Left hindlimb (tissue), 1 donor: ENCODE results near the gene RPL32.
"Not testable (repeated sequence)": the region's sequence is repeated elsewhere in the genome, so short reads cannot be mapped to it uniquely, and the experiment has no call there.

Experiments used
- DNase-seq: peaks from one replicate; pipeline ENCODE4 v3.0.0-alpha.2; 2018

The RPL32 gene

DNA sequence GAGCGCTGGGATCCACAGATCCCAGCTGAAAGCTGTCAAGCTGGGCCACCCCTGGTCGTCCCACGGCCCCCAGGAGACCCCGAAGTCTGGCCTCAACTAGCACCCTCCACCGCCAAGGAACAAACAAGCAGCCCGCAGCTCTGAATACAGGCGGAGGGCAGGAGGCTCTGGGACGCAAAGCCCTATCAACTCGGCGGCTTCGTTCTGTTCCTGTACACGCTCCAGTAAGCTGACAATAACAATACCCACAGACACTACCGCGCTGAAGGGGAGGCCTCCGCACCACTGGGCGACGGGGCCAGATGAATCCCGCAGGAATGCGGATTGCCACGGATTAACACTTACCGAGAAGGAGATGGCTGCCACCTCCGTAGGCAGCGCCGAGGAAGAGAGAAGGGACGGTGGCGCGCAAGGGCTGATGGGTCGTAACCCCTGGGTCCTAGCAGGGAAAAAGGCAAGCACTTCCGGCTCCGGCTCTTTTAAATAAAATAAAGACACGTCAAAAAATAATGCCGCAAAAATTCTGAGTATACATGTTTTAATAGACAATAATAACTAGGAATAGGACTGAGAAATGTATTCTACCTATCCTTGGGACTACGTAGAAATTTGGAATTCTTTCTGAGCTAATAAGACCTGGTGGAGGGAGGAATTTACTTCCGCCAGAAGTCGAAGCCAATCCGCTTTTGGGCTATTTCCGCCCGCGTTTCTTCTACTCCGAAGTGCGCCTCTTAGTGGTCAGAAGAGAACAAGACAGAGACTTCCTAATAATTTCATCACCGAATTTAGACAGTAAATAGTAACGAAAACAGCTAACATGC, at the start of gene RPL32:
Gene RPL32, minus strand, starts transcription at position 417 of the 821 bp plus-strand sequence. CDS start 1,328 bp downstream, outside the sequence.
- peak; percentile 89 for DNase-seq

DNA sequence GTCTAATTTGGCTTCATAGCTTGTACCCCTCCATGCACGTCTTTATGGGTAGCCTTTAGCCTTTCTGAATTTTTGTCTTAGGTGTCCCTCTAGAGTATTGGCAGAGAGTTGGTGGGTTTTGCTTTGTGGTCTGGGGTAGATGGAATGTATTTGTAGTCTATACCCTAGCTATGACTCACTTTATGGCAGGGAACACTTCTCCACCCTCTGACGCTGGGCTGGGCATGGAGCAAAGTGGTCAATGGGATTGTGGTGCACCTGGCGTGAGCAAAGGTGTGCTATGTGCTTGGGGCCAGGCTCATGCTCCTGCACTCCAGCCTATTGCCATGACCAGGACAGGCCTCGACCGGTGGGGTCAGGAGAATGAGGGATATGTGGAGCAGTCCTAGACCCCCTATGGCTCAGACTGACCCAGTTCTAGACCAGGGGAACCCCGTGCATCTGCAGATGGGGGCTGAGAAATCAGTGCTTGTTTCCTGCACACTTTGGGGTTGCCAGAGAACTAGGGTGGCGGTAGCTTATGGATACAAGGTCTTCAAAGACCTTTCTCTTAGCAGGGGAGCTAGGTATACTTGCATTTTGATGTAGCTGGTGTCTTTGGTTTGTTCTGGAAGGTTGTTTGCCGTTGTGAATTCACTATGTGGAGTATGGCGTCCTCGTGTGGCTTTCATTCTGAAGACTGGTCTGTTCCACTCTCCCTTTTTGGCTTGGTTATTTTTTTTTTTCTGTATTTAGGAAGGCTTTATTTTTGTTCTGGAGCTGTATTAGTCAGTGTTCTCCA, 49.4 kb upstream of the RPL32 start:
- DNase-seq: no peak

DNA sequence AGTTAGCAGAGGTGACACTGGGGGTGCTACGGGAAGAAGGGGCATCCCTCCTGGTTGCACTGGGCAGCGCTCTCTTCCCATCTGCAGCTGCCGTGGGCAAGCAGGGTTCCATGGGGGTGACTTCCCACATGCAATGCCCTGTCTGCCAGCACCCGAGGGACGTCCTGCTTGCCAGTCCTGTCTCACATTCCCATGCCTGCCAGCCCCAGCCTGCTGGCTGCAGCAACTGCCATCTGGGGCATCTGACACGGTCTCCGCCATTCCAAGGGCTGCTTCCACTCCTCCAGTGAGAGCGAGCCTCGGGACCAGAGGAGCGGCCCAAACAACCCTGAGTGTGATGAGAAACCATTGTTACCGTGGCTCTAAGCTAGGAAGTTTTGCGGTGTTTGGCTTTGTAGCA, 45.4 kb upstream of the RPL32 start:
- DNase-seq: no peak

DNA sequence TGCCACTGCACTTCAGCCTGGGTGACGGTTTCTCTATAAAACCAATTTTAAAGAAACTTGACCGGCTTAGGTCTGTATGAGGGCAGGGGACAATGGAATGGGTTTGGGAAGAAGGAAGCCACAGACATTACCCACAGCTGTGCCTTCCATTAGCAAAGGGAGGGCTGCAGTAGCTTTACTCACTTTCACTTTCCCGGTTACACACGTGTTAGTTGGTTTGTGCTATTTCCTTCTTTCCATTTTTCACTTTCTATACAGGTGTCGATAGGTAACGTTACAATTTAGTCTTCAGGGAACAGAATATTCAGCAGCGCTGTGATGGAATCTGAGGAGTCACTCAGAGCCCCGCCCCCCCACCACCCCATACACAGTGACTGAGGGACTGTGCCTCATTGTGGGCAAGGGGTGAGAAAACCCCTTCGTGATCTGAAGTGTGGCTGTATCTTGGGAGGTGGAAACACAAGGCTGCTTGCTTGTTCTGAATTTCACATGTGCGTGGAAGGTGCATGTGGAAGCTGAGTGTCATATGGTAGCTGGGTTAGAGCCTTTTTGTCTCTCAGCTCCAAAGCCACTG, 44.8 kb upstream of the RPL32 start:
- no peak for DNase-seq

DNA sequence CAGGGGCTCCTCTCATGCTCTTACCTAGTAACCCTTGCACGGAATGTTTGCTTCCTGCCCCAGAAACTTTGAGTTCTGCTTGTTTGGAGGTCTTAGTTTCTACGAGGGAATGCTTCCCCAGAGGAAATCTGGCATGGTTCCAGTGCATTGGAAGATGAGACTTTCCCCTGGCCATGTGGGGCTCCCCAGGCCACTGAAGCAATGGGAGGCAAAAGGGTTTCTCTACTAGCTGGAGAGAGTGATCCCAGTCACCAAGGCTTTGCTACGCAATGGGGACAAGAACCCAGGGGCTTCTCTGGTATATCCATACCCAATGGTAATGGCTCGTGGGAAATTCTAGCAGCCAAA, 44.2 kb upstream of the RPL32 start:
- no peak for DNase-seq

DNA sequence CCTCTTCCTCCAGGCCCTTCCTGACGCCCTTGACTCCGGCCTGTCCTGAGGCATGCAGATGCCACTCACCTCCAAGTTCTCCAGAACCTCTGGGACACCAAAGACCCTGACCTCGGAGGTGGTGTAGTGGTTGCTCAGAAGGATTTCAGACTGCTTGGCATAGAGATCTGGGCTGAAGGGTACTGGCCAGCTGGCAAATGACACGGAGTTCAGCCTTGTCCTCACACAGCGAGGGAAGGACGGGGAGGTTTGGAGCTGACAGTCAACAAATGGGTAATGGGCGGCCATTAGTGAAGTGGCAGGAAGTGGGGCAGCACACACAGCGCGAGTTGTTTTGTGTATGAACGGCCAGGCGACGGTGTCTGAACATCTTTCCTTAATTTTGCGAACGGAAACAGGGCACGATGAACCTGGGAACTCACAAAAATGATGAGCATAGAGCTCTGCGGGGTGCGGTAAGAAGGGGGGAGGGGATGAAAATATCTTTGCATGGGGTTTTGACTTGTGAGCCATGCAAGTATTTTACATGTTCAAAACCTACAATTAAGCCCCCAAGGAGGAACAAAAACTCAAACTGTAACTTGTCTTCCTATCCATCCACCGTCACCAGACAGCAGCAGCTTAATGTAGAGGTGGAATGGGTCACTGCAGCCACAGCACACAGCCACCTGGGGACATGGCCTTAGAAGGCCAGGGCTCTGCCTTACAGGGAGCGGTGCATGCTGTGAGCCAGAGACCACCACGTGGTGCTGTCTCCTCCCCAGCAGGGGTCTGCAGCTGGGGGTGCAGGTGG, 43.6 kb upstream of the RPL32 start:
- DNase-seq: no peak

DNA sequence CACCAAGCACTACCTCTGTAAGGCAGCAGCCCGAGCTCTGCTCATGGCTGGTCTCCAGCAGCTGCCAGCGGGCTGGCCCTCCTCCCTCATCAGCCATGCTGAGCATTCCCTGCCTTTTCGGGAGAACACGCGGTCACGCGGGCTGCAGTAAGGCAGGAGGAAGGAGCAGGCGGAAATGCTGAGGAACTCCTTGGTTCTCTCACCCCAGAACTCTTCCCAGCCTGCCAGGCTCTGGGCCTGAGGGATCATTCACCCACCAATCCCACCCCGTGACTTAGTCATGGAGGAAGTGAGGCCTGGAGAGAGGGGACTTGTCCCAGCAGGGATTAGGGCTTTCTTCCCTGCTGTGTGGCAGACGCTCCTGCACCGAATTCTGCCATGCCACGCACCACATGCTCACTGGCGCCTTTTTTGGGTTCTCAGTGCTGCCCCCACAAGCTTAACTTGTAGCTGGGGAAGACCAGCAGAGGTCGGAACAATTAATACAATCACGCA, 42.9 kb upstream of the RPL32 start:
- DNase-seq: no peak

DNA sequence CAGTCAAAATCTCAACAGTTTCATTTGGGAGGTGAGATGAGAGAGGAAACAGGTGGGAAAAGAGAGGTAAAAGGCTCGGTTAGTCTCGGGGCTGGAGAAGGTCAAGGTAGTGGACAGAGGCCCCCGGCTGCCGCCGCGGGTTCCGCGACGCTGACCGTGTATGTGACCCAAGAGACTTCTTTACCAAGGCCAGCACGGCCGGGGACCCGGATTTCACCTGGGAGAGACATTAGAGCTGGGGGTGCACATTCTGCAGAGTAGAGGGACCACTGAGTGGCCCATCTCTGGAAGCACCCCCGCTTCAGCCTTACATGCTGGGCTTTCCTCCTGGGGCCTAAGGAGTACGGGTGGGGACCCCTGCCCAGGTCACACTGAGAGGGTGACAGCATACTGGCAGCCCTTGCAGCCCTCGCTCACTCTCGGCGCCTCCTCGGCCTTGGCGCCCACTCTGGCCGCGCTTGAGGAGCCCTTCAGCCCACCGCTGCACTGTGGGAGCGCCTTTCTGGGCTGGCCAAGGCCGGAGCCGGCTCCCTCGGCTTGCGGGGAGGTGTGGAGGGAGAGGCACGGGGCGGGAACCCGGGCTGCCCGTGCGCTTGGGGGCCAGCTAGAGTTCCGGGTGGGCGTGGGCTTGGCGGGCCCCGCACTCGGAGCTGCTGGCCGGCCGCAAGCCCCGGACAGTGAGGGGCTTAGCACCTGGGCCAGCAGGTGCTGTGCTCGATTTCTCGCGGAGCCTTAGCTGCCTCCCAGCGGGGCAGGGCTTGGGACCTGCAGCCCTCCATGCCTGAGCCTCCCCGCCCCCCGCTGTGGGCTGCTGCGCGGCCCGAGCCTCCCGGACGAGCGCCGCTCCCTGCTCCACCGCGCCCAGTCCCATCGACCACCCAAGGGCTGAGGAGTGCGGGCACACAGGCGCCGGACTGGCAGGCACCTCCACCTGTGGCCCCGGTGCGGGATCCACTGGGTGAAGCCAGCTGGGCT, 41.3 kb upstream of the RPL32 start:
- no peak for DNase-seq

DNA sequence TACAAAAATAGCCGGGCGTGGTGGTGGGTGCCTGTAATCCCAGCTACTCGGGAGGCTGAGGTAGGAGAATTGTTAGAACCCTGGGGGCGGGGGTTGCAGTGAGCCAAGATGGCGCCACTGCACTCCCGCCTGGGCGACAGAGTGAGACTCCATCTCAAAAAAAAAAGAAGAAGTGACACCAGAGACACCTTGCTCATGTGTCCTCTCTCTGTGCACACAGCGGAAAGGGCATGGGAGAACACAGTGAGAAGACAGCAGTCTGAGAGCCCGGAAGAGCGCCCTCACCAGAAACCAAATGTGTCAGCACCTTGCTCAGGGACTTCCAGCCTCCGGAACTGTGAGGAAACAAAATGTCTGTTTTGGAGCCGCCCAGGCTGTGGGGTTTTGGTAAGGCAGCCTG, 40.5 kb upstream of the RPL32 start:
- DNase-seq: not testable (repeated sequence)

DNA sequence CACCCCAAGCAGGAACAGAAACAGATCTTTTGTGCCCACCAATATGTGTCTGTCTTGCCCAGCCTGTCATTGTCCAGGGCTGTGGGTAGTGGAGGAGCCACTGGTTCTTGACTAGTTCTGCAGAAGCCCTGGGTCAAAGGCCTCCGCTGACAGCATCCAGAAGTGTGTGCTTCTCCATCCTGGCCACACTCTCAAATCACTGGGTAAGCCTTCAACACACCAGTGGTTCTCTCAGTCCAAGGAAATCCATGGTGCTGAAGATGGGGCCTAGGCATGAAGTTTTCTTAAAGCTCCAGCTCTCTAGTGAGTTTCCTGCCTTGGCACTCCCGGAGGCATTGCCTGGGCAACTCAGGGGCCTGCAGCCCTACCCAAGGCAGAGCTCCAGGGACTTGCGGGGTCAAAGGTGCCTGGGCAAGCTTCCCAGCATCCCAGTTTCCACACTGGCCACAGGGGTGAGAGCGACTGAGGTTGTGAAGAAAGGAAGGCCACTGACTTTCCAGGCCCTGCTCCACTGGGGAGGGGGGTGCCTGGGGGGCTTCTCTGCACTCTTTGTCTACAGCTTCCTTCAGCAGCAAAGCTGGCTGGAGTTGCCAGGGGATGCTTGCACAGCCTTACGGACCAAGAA, 37.9 kb upstream of the RPL32 start:
- DNase-seq: no peak

DNA sequence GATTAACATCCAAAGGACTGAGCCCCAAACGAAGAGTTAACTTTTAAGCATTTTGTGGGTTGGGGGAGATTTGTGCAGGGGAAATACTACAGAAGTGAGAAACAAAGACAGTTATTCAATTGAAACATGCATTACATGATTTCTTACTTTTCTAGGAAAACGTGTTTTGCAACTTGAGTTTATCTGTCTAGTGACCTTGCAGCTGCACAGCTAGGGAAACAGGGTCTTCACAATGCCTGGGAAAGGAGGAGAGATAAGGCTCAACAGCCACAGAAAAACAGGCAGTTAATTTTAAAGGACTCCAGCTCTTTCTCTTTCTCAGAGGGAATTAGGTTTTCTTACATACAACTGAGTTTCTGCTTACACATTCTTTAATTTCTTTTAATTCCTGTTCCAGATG, 37.4 kb upstream of the RPL32 start:
- not testable (repeated sequence) for DNase-seq

DNA sequence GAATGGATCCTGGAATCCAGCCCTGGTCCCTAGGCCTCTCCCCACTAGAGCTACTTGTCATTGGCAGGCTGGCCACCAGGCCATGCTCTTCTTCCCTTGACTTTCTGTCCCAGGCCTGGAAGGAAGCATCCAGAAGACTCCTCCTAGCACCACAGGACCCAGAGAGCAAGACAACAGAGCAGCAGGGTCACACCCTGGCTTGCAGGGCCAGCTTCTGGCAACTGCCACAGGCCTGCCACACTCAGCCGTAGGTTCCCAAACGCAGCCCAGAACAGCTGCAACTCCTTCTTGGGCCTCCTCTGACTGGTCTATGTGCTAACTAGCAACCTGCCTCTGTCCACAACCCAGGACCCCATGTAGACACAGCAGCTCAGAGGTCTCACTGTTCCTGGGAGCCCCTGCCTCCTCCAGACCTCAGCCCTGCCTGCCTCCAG, 36.8 kb upstream of the RPL32 start:
- no peak for DNase-seq

DNA sequence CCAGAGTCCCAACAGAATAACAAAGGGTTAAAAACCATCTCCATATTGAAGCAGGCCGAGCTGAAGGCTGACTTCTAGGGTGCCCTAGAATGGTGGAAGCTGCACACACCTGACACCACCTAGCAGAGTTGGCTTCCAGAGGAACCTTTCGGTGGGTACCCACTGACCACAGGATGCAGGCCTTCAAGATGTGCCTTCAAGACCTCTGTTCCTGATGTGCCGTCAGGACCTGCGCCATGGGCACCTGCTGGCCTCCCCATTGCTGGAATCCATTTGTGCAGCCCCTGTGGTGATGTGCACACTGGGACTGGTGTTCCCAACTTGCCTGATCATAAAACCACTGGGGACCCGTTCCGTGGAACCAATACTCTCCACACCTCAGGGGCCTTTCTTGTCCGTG, 35.7 kb upstream of the RPL32 start:
- DNase-seq: no peak

DNA sequence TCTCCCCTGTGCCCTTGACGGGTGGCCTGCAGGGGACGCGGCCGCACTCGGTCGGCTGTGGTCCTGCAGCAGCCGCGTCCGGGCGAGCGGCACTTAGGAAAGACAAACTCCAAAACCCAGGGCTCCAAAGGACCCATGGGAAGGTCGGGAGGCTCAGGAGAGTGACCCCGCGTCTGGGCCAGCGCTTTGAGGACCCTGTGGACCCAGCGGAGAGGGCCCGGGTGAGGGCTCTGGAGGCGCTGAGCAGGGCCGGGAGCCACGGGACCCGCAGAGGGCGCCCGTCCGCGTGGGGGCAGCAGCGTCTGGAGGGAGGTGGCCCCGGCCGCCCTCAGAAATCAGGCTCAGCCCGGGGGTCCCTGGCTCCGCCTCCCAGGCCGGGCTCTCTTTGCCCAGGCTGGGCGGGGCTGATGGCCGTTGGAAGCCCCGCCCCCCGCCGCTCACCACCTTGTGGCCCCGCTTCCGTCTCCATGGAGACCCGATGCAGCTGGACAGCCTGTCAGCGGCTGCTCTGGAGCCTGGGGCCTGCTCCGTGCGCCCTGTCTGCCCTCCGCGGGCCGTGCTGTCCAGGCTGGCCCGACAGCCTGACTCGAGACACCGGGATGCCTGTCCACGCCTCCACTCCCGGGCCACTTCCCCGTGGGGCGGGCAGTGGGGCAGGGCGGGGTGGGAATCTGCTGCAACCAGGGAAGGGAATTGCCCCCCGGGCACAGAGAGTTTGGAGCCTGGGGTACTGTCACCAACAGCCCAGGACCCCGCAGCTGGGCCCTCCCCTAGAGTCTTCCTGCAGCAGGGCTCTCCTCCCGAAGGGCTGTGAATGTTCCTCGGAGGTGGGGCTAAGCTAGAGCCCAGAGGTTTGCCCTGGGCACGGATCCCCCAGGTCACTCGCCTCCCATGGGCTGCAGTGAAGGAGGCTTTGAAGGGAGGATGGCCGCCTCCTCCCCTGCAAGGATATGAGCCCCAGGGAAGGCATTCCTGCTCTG, 34.8 kb upstream of the RPL32 start:
- peak; percentile 64 for DNase-seq

DNA sequence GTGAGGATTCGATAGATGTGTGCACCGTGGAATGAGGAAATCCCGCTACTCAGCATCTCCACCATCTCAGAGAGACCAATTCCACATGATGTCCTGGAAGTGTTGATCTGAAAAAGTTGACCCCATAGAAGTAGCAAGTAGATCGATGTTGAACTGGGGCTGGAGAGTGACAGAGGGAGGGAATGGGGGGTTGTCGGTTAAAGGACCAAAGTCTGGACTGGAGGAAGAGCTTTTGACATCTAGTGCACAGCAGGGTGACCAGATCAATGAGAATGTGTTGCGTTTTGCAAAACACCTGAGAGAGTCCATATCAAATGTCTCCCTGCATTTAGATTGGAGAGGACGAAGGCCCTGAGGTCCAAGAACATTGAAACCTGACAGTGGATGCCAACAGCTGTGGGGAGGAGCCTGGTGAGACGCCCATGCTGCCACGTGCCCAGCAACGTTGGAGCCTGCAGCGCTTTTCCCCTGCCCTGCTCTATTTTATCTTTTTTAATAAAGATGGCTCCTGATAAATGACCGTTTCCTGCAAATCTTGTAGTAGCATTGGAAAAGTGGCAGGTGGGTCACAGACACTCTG, 30.1 kb upstream of the RPL32 start:
- DNase-seq: no peak

DNA sequence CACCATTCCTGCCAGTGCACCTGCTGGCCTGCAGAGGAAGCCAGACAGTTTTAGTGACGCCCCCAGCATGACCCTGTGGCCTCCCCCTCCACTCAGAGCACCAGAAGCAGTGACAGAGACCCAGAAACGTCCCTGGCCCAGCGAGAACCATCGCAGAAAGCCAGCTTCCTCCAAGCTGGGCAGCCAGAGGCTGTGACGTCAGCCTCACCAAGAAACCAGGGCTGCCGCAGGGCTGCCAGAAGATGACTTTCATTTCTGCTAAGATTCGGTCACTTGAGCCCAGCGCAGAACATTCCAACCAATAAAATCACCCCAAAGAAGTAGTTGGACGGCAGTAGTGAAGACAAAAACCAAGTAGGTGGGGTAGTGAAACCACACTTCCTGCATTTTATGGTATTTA, 29.6 kb upstream of the RPL32 start:
- no peak for DNase-seq

DNA sequence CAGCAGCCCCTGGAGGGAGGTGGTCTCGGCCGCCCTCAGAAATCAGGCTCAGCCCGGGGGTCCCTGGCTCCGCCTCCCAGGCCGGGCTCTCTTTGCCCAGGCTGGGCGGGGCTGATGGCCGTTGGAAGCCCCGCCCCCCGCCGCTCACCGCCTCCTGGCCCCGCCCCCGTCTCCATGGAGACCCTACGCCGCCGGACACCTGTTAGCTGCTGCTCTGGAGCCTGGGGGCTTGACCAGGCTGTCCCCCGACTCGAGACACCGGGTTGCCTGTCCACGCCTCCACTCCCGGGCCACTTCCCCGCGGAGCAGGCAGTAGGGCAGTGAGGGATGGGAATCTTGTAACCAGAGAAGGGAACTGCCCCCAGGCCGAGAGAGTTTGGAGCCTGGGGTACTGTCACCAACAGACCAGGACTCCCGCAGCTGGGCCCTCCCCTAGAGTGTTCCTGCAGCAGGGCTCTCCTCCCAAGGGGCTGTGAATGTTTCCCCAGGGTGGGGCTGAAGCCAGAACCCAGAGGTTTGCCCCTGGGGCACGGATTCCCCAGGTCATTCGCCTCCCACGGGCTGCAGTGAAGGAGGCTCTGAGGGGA, 27.8 kb upstream of the RPL32 start:
- DNase-seq: peak; percentile 48

DNA sequence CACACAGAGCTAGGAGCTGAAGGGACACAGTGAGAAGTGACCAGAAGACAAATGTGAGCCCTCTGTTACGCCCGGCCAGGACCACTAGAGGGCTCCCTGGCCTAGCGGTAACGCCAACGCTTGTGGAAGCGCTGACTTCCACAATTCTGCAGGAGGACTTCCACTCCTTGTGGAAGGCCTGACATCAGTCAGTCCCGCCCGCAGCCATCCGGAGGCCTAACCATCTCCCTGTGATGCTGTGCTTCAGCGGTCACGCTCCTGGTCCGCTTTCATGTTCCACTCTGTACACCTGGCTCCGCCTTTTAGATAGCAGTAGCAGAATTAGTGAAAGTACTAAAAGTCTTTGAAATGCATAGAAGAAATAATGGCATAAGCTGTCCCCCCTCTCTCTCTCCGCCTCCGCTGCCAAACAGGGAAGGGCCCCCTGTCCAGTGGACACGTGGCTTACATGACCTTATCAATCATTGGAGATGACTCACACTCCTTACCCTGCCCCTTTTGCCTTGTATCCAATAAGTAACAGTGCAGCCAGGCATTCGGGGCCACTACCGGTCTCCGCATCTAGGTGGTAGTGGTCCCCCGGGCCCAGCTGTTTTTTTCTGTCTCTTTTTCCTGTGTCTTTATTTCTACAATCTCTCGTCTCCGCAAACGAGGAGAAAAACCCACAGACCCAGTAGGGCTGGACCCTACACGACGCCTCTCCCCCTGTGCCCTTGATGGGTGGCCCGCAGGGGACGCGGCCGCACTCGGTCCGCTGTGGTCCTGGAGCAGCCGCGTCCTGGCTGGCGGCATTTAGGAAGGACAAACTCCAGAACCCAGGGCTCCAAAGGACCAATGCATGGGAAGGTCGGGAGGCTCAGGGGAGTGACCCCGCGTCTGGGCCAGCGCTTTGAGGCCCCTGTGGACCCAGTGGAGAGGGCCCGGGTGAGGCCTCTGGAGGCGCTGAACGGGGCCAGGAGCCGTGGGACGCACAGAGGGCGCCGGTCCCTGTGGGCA, 27.0 kb upstream of the RPL32 start:
- DNase-seq: peak; percentile 87
